GM12878 (cell line): Measurements from ENCODE around the gene IL16. TPM values are rescaled to one million over a fixed set of nuclear protein-coding genes. Genes with fewer than 3 reads are reported as not detected.

Experiments
- ATF7 ChIP-seq: fragments of 450-650 bp; IDR thresholded peaks from 2 replicates; pipeline ENCODE4 v1.6.1; 2016; ENCODE audit warnings: low read depth, mild to moderate bottlenecking
- CHD2 ChIP-seq: IDR thresholded peaks from 2 replicates; pipeline ENCODE4 v1.6.1; 2011; ENCODE audit warnings: low read depth, low read length, improper control_type of control experiment, borderline replicate concordance
- FOS ChIP-seq: IDR thresholded peaks from 3 replicates; pipeline ENCODE4 v1.6.1; 2011; ENCODE audit warnings: borderline replicate concordance; ENCODE audit not compliant: insufficient read length; ENCODE audit errors: extremely low read depth
- IKZF1 ChIP-seq: fragments of 450-650 bp; conservative IDR thresholded peaks from 2 replicates; pipeline ENCODE4 v1.6.1; 2017; ENCODE audit warnings: antibody characterized with exemption, mild to moderate bottlenecking
- MLLT1 ChIP-seq: fragments of 450-650 bp; IDR thresholded peaks from 2 replicates; pipeline ENCODE4 v1.6.1; 2016; ENCODE audit warnings: mild to moderate bottlenecking
- MTA3 ChIP-seq: IDR thresholded peaks from 2 replicates; pipeline ENCODE4 v1.6.1; 2012; ENCODE audit warnings: low read length, inconsistent platforms, borderline replicate concordance
- PML ChIP-seq: IDR thresholded peaks from 2 replicates; pipeline ENCODE4 v1.6.1; 2012; ENCODE audit warnings: low read length, inconsistent platforms
- POLR2AphosphoS2 ChIP-seq: IDR thresholded peaks from 2 replicates; pipeline ENCODE4 v1.6.1; 2011; ENCODE audit warnings: low read depth, mild to moderate bottlenecking, low read length, improper control_type of control experiment, moderate library complexity
- SPI1 ChIP-seq: IDR thresholded peaks from 2 replicates; pipeline ENCODE4 v1.6.1; 2011; ENCODE audit warnings: low read depth, mild to moderate bottlenecking, low read length, moderate library complexity, borderline replicate concordance; ENCODE audit not compliant: insufficient read depth
- TAF1 ChIP-seq: IDR thresholded peaks from 2 replicates; pipeline ENCODE4 v1.6.1; 2011; ENCODE audit warnings: mild to moderate bottlenecking, low read depth, low read length, borderline replicate concordance
- TCF3 ChIP-seq: IDR thresholded peaks from 2 replicates; pipeline ENCODE4 v1.6.1; 2012; ENCODE audit warnings: low read depth, mild to moderate bottlenecking, low read length, borderline replicate concordance; ENCODE audit not compliant: insufficient read depth
- ZNF24 ChIP-seq: fragments of 450-650 bp; IDR thresholded peaks from 2 replicates; pipeline ENCODE4 v1.6.1; 2017; ENCODE audit warnings: antibody characterized with exemption, mild to moderate bottlenecking
- polyA plus RNA-seq, 11 experiments: library from polyadenylated mRNA; depleted of rRNA in 4 of 11; unstranded in 6 of 11; stranded (reverse) in 5 of 11; fragments of >200 nt; fragmentation: Nextera tagmentation in 4 of 11; fragmentation: Illumina TruSeq in 1 of 11; extraction: Ambion mirVana in 4 of 11; extraction: Trizol in 1 of 11; gene quantifications; 1 replicate in 1 of 11; 2 replicates in 10 of 11; pipeline versions ENCODE4 v1.2.1 to v1.2.3, GENCODE V29; 2011 to 2016; ENCODE audit warnings: inconsistent platforms in 2 of 11, missing spikeins in 2 of 11, low read depth in 1 of 11
- total RNA-seq, 4 experiments: library from RNA; depleted of rRNA in 3 of 4; stranded (reverse); fragments of >200 nt in 3 of 4; fragmentation: Illumina TruSeq in 1 of 4; extraction: Trizol in 1 of 4; gene quantifications; 2 replicates each; pipeline versions ENCODE4 v1.2.1 to v1.2.3, GENCODE V29; 2013 to 2021

Gene IL16
- total and polyA plus RNA-seq, 10 of the 15 experiments (the other 5 are each of a cell fraction or from before 2014, with no cell fraction given) = 21.7 to 206 (median 44.5) TPM

- 0 out of 2 replicates have a peak, but pooled peaks have one; percentile 14 for TF ChIP-seq CHD2
- peak; percentile 86 for TF ChIP-seq ZNF24
- TF ChIP-seq SPI1 = peak; percentile 34; the same call in 1 of the 2 replicates
- TF ChIP-seq PML = peak; percentile 71; the same call in 1 of the 2 replicates
- no peak for TF ChIP-seq TCF3
- TF ChIP-seq MTA3 = peak; percentile 63; the same call in 1 of the 2 replicates
- TF ChIP-seq POLR2AphosphoS2 = 0 out of 2 replicates have a peak, but pooled peaks have one; percentile 21
- peak; percentile 58; the same call in 1 of the 2 replicates for TF ChIP-seq IKZF1
- 0 out of 2 replicates have a peak, but pooled peaks have one; percentile 29 for TF ChIP-seq ATF7
- no peak for TF ChIP-seq TAF1
- TF ChIP-seq MLLT1 = peak; percentile 44; the same call in 1 of the 2 replicates
- no peak for TF ChIP-seq FOS
Measured at GRCh38 chr15:81311752-81312464, 115.2 kb downstream of the IL16 start (continued).
